ENCODE measurements around the gene CXCL16.

- no peak for TF ChIP-seq CTCF (IDR thresholded peaks at IDR 0.05)
- TF ChIP-seq POLR2A (IDR thresholded peaks at IDR 0.05): no peak
- TF ChIP-seq POLR2AphosphoS5 (IDR thresholded peaks at IDR 0.05): no peak
- no peak for TF ChIP-seq EP300 (IDR thresholded peaks at IDR 0.05; ENCODE audit: low read depth)
Measured at GRCh38 chr17:4719684-4720221, 20.0 kb downstream of the CXCL16 start.
